IPS-18c (cell line): ENCODE data around the gene SLC12A6.
A peak's percentile ranks its signal among the peaks of the same experiment; 100 is the strongest.
"Not testable (repeated sequence)": the region's sequence is repeated elsewhere in the genome, so short reads cannot be mapped to it uniquely, and the experiment has no call there.

ENCODE experiments used
- H3K4me3 ChIP-seq: 2 replicates; pipeline ENCODE4 v1.7.0; 2013; ENCODE audit warnings: low read depth, mild to moderate bottlenecking, low read length, moderate library complexity; ENCODE audit not compliant: insufficient read depth
- H3K9me3 ChIP-seq: one replicate; pipeline ENCODE4 v1.6.1; 2013; ENCODE audit warnings: mild to moderate bottlenecking, low read length, moderate library complexity; ENCODE audit not compliant: control insufficient read depth, insufficient read depth

The SLC12A6 gene

GRCh38 chr15:34243226-34243625 is 94.4 kb downstream of the SLC12A6 start:
- Histone ChIP-seq H3K4me3 (no peak overlapping the region), H3K9me3 (no peaks in the 10 kb centered on the region)

GRCh38 chr15:34242331-34242710 is 95.3 kb downstream of the SLC12A6 start:
- no peaks in the 10 kb centered on the region for H3K9me3 ChIP-seq
- no peak overlapping the region for H3K4me3 ChIP-seq

- H3K9me3 ChIP-seq = no peaks in the 10 kb centered on the region
- no peak overlapping the region for H3K4me3 ChIP-seq
Measured at GRCh38 chr15:34241376-34242330, 95.9 kb downstream of the SLC12A6 start.

DNA sequence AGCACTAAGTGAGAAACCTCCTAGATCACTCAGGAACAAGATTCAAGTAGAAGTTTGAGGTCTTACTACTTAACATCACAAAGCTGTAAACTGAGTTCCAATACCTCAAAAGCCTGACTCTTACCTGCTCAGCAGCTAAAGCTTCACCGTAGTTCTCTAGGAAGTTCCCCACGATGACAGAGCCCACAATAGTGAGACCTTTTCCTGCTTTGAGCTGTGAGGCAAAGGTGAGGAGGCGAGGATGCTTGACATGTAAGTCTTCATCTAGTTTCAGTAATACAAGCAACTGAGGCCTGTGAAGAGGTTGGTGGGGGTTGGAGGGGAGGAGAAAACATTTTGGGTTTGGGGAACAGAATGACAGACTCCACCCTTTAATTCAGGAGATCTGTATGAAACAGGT is 97.0 kb downstream of the SLC12A6 start:
- no peak overlapping the region for H3K4me3 ChIP-seq

DNA sequence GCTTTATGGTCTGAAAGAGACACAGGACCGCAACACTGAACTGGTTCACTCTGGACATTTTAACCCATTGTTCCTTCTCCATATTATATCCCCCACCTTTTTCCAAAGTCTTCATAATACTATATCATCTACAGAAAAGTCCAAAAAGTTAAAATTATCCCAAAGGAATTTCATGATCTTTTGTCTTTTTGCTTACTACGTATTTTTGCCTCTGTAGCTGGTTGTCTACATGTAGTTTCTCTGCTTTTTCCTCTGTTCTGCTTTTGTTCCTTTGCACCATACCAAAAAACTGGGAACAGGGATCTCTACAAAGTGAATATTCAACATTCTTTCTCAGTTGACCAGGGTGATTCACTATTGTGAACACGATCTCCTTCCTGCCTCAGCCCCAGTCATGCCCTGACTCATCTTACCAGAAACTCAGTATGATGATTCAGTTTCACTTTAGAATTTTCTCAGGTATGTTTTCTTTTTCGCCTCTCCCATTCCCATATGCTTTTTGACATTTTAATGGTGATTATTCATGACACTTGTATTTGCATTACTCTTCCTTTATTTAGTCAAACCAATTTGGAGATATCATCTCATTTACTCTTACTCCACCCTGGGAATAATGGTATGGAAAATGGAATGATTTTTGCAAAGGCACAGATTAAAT is 98.3 kb downstream of the SLC12A6 start:
- H3K9me3 ChIP-seq = no peaks in the 10 kb centered on the region
- H3K4me3 ChIP-seq = no peak overlapping the region

More for the DNA sequence above, 97.0 kb downstream of the SLC12A6 start:
- no peaks in the 10 kb centered on the region for H3K9me3 ChIP-seq

GRCh38 chr15:34233614-34234013 is 104.0 kb downstream of the SLC12A6 start:
- H3K9me3 ChIP-seq = no peaks in the 10 kb centered on the region
- no peak overlapping the region for H3K4me3 ChIP-seq

DNA sequence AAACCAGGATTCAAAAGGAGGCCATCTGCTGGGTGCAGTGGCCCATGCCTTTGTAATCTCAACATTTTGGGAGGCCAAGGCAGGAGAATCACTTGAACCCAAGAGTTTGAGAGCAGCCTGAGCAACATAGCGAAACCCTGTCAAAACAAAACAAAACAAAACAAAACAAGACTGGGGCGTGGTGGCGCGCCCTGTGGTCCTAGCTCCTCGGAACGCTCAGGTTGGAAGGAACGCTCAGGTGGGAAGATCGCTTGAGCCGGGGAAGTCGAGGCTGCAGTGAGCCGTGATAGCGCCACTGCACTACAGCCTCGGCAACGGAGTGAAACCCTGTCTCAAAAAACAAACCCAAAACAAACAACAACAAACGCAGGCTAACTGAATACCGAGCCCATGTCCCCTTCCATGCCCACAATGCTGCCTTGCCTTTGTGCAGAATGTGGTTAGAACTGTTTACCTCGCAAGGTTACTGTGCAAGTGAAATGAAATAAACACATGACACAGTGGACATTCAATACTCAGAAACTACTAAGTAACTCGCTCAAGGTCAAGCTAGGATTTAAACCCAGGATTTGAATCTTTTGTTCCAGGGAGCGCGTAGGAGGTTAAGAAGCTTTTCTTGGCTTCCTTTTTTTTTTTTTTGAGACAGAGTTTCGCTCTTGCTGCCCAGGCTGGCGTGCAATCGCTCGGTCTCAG is 113.5 kb downstream of the SLC12A6 start:
- Histone ChIP-seq H3K4me3 (peak overlapping the region; percentile 90), H3K9me3 (no peaks in the 10 kb centered on the region)

DNA sequence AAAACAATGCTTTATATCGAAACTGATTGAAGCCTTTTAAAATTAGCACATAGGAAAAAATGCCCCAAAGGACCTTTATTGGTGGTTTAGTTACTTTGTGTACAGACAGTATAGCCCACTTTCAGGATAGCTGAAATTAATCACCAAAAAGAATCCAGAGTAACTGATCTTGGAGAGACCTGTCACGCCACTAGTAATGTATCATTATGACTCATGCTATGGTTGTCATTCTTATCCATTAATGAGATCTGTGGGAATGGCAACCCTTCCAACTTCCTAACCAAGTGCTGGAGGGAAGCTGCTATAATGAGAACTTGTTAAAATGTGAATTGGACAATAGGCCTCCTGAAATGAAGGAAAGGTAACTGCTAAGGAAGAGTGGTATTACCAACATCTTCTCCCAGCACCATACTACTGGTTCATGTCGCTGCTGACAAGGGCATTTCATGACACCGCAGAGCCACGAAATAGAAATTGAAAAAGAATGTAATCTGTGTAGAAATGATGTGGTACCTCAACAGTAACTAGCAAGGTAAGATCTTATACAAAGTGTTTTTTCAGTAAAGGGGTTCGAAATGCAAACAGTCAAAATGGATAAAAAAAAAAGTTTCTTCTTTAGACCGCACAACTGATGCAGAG is 119.9 kb downstream of the SLC12A6 start:
- Histone ChIP-seq H3K4me3 (no peak overlapping the region), H3K9me3 (no peaks in the 10 kb centered on the region)

GRCh38 chr15:34216527-34217270 is 120.9 kb downstream of the SLC12A6 start:
- Histone ChIP-seq H3K9me3 (no peaks in the 10 kb centered on the region), H3K4me3 (no peak overlapping the region)

DNA sequence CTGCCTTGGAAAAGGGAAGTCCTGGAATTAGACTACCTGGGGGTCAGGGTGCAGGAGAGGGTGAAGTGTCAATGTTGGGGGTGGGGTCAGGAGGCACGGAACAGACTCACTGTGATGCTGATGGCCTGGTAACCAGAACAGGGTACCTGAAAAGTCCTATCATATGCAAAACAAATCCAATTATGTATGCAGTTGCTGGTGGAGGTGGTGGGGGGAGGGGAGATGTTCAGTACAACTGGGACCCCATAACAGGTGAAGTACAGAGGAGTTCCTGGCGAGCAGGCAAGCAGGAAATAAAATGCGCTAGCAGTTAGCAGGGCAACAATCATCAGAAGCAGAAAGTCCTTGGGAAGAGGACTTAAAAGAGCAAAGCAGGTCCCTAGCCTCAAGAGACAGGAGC is 123.4 kb downstream of the SLC12A6 start:
- Histone ChIP-seq H3K9me3 (no peaks in the 10 kb centered on the region), H3K4me3 (no peak overlapping the region; the same call in 1 of the 2 replicates)

DNA sequence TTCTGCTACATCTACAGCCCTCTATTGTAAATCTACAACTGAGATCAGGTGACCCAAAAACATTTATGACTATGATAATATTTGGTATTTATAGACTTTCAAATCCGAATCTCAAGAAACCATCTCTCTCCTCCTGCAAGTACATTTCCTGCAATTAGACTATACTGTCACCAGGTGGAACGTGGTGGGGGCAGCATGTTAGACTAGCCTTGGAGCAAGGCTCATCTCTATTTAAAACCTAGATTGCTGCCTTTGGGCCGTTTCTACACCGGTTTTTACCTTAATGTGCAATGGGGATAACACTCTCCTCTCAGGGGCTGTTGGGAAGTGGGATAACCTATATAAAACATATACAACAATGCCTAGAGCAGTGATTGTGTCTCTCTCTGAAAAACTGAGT is 123.9 kb downstream of the SLC12A6 start:
- Histone ChIP-seq H3K4me3 (no peak overlapping the region), H3K9me3 (no peaks in the 10 kb centered on the region)

GRCh38 chr15:34209421-34210282 is 127.9 kb downstream of the SLC12A6 start, which contains the start of gene KATNBL1:
TSS of gene KATNBL1 (minus strand) at chr15:34210096. CDS start at chr15:34163676, 46,420 bp downstream.
- no peaks in the 10 kb centered on the region for H3K9me3 ChIP-seq
- peak within 1 kb of the TSS; percentile 78 for H3K4me3 ChIP-seq

- H3K4me3 ChIP-seq = no peak overlapping the region
- no peaks in the 10 kb centered on the region for H3K9me3 ChIP-seq
Measured at GRCh38 chr15:34206011-34206410, 131.6 kb downstream of the SLC12A6 start.

DNA sequence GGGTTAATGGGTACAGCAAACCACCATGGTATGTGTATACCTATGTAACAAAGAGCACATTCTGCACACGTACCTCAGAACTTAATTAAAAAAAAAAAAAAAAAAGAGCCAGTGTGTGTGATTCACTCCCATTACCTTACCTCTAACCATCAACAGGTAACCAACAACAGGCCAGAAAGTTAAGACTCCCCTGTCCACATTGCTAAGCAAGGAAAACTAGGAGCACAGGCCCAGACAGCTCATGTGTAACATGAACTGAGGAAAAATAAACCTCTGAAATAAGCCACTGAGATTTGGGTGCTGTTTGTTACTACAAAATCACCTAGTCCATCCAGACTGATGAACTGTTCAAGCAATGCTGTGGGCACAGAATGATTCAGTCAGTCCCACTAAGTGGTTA is 133.6 kb downstream of the SLC12A6 start:
- Histone ChIP-seq H3K9me3 (no peaks in the 10 kb centered on the region), H3K4me3 (no peak overlapping the region)

GRCh38 chr15:34203305-34203704 is 134.3 kb downstream of the SLC12A6 start:
- Histone ChIP-seq H3K9me3 (no peaks in the 10 kb centered on the region), H3K4me3 (no peak overlapping the region)

GRCh38 chr15:34193272-34193671 is 144.3 kb downstream of the SLC12A6 start:
- H3K9me3 ChIP-seq, H3K4me3 ChIP-seq: not testable (repeated sequence)
